GM19452 (cell line): ENCODE data around the gene PCDHGB7.
"Not testable (repeated sequence)": the region's sequence is repeated elsewhere in the genome, so short reads cannot be mapped to it uniquely, and the experiment has no call there.

Source experiments
- ATAC-seq: cut with Tn5 transposase; IDR thresholded peaks from one replicate; pipeline ENCODE4 v1.9.1; 2021; ENCODE audit not compliant: unreplicated experiment

Gene PCDHGB7

GRCh38 chr5:141417494-141418172 lies at the start of gene PCDHGB7:
Gene PCDHGB7 (plus strand): TSS chr5:141417677. CDS start chr5:141417860, 183 bp downstream.
- peak; percentile 82 for ATAC-seq

DNA sequence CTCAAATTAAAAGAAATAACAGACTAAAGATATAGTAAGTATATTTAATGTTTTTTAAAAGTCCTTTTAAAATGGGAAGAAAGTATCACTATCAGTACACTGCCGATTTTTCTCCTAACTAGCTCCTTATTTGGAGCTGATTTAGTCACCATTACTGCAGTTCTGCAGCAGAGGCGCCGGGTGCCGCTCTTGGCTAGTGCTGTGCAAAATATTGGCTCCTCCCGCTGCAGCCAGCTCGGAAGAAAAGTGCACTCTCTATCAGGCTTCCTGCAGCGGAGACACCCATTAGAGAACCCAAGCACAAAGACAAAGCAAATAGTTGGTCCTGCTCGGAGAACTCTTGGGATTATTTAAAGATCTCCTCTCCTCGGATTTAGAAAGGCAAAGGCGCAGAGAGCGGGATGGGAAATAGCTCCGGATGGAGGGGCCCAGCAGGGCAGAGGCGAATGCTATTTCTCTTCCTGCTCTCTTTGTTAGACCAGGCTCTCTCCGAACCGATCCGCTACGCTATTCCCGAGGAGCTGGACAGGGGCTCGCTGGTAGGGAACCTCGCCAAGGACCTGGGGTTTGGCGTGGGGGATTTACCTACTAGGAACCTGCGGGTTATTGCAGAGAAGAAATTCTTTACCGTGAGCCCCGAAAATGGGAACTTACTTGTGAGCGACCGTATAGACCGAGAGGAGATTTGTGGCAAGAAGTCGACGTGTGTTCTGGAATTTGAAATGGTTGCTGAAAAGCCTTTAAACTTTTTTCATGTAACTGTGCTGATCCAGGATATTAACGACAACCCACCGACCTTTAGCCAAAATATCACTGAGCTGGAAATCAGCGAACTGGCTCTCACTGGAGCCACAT lies 47.3 kb upstream of the PCDHGB7 start, which contains the start of gene PCDHGB3:
PCDHGB3 (plus strand) TSS at position 249 of the 855 bp plus-strand sequence; CDS start at position 402, 153 bp downstream.
- ATAC-seq: peak; percentile 75

- no peak for ATAC-seq
Observed at GRCh38 chr5:141371572-141372475, 45.7 kb upstream of the PCDHGB7 start.

GRCh38 chr5:141373673-141374317 lies 43.7 kb upstream of the PCDHGB7 start, which contains the start of gene PCDHGA6:
Gene PCDHGA6 (plus strand): TSS chr5:141373891. CDS start chr5:141374084, 193 bp downstream.
- no peak for ATAC-seq

DNA sequence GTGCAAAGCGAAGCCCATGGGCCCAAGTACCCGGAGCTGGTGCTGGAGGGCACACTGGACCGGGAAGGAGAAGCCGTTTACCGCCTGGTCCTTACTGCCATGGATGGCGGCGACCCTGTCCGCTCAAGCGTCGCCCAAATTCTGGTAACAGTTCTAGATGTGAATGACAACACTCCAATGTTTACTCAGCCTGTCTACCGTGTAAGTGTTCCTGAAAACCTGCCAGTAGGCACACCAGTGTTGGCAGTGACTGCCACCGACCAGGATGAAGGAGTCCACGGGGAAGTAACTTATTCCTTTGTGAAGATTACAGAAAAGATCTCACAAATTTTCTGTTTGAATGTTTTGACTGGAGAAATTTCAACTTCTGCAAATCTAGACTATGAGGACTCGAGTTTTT lies 42.9 kb upstream of the PCDHGB7 start:
- no peak for ATAC-seq

- not testable (repeated sequence) for ATAC-seq
Observed at GRCh38 chr5:141375444-141376155, 41.9 kb upstream of the PCDHGB7 start.

DNA sequence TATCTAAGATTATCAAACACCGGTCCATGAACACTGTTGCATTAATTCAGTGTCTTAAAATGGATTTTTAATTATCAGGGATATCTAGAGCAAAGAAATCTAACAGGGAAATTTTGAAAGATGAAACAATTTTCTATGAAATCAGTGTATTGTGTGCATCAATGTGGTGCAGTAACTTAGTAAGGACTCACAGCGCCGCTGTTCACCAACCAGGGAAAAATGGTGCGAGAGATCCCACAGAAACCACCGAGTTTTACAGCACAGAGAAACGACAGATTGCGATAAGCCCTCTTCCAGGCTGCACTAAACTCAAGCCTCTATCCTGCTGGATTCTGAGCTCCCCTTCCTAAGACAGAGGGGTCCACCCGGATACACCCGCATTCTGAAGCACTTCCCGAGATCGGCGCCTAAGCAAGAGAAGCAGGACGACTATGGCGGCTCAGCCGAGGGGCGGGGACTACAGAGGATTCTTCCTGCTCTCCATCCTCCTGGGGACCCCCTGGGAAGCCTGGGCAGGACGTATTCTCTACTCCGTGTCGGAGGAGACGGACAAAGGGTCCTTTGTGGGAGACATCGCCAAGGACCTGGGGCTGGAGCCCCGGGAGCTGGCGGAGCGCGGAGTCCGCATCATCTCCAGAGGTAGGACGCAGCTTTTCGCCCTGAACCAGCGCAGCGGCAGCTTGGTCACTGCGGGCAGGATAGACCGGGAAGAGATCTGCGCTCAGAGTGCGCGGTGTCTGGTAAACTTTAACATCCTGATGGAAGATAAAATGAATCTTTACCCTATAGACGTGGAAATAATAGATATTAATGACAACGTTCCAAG lies 34.8 kb upstream of the PCDHGB7 start, which contains the start of gene PCDHGA7:
PCDHGA7 (plus strand) TSS at position 274 of the 826 bp plus-strand sequence; CDS start at position 432, 158 bp downstream.
- ATAC-seq: no peak

DNA sequence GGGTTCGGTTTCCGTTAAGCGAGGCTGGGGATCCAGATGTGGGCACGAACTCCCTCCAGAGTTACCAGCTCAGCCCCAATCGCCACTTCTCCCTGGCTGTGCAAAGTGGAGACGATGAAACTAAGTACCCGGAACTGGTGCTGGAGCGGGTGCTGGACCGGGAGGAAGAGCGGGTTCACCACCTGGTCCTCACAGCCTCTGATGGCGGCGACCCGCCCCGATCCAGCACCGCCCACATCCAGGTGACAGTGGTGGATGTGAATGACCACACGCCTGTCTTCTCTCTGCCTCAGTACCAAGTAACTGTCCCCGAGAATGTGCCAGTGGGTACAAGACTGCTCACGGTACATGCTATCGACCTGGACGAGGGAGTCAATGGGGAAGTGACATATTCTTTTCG lies 34.1 kb upstream of the PCDHGB7 start:
- ATAC-seq: no peak

GRCh38 chr5:141384471-141385267 lies 32.8 kb upstream of the PCDHGB7 start:
- ATAC-seq: no peak

- ATAC-seq: not testable (repeated sequence)
Observed at GRCh38 chr5:141387557-141388311, 29.7 kb upstream of the PCDHGB7 start, which contains the start of gene PCDHGB4. Gene PCDHGB4 (plus strand): TSS chr5:141387698. CDS start chr5:141387885, 187 bp downstream.

GRCh38 chr5:141388661-141389060 lies 28.8 kb upstream of the PCDHGB7 start:
- ATAC-seq: no peak

- ATAC-seq: no peak
Observed at GRCh38 chr5:141389153-141390042, 28.1 kb upstream of the PCDHGB7 start.

GRCh38 chr5:141392429-141393198 lies 24.9 kb upstream of the PCDHGB7 start, which contains the start of gene PCDHGA8:
Gene PCDHGA8 (plus strand): TSS chr5:141392633. CDS start chr5:141392814, 181 bp downstream.
- ATAC-seq: no peak

DNA sequence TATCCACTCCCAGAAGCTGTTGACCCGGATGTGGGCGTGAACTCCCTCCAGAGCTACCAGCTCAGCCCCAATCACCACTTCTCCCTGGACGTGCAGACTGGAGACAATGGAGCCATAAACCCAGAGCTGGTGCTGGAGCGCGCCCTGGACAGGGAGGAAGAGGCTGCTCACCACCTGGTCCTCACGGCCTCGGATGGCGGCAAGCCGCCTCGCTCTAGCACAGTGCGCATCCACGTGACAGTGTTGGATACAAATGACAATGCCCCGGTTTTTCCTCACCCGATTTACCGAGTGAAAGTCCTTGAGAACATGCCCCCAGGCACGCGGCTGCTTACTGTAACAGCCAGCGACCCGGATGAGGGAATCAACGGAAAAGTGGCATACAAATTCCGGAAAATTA lies 24.2 kb upstream of the PCDHGB7 start:
- ATAC-seq: no peak
